DOHH2 (cell line): ENCODE results near the gene TIAM2.

Experiments used
- CTCF ChIP-seq: fragments of 200-600 bp; sonication (generic); IDR thresholded peaks from one replicate; pipeline ENCODE4 v1.5.1; 2014; ENCODE audit warnings: antibody characterized with exemption, mild to moderate bottlenecking, low read depth, low read length; ENCODE audit not compliant: poor library complexity, severe bottlenecking
- EZH2phosphoT487 ChIP-seq: fragments of 200-600 bp; sonication (generic); IDR thresholded peaks from 2 replicates; pipeline ENCODE4 v1.6.1; 2017; ENCODE audit warnings: borderline replicate concordance, mild to moderate bottlenecking, antibody characterized with exemption, low read length, moderate library complexity, mixed read lengths

- TF ChIP-seq CTCF (no peak), EZH2phosphoT487 (no peak)
These were observed at the start of gene TIAM2 for GRCh38 chr6:154995254-154996015.
